ENCODE data around the gene EFHC1.

DNA sequence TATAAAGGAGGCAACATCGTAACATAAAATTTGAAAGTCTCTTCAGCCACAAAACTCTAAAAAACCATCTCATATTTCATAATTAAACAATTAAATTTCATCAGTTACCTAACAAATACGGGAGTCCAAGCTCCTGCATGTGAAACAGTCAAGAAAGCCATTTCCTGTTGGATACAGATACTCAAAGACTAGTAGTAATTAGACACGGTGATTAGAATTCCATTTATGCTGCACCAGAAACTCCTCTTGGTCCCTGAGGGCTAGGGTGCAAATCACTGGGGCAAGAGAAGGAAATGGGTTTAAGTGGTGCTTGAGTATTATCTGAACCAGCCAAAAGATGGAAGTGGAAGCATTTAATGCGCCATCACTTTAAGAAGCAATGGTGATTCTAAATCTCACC, 129.3 kb downstream of the EFHC1 start:
- TF ChIP-seq, protein P1, sequence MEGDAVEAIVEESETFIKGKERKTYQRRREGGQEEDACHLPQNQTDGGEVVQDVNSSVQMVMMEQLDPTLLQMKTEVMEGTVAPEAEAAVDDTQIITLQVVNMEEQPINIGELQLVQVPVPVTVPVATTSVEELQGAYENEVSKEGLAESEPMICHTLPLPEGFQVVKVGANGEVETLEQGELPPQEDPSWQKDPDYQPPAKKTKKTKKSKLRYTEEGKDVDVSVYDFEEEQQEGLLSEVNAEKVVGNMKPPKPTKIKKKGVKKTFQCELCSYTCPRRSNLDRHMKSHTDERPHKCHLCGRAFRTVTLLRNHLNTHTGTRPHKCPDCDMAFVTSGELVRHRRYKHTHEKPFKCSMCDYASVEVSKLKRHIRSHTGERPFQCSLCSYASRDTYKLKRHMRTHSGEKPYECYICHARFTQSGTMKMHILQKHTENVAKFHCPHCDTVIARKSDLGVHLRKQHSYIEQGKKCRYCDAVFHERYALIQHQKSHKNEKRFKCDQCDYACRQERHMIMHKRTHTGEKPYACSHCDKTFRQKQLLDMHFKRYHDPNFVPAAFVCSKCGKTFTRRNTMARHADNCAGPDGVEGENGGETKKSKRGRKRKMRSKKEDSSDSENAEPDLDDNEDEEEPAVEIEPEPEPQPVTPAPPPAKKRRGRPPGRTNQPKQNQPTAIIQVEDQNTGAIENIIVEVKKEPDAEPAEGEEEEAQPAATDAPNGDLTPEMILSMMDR (IDR thresholded peaks at IDR 0.05), result no peak
- no peak for TF ChIP-seq POLR2A (IDR thresholded peaks at IDR 0.05)
- TF ChIP-seq EP300 (IDR thresholded peaks at IDR 0.05), result no peak
